Fibroblast of villous mesenchyme (primary cell): ENCODE data around the gene STX3. TPM values are rescaled to one million over a fixed set of nuclear protein-coding genes. Genes with fewer than 3 reads are reported as not detected.
A peak's percentile ranks its signal among the peaks of the same experiment; 100 is the strongest.
"Not testable (repeated sequence)": the region's sequence is repeated elsewhere in the genome, so short reads cannot be mapped to it uniquely, and the experiment has no call there.

Experiments
- DNase-seq: peaks from one replicate; pipeline ENCODE4 v3.0.0-alpha.2; 2010; ENCODE audit warnings: low read depth
- H3K4me3 ChIP-seq: 2 replicates; pipeline ENCODE4 v1.5.1; 2011; ENCODE audit warnings: low read depth, mild to moderate bottlenecking, low read length
- total RNA-seq: library from RNA; depleted of rRNA; stranded (reverse); fragments of >200 nt; gene quantifications from 2 replicates; pipeline ENCODE4 v1.2.3, GENCODE V29; 2012
- TF ChIP-seq, protein P1 (sequence below): IDR thresholded peaks from 2 replicates; pipeline ENCODE4 v1.5.1; 2012; ENCODE audit warnings: low read depth, mild to moderate bottlenecking, low read length; ENCODE audit not compliant: insufficient read depth

The STX3 gene
- total RNA-seq, 1 donor = 33.7 TPM

DNA sequence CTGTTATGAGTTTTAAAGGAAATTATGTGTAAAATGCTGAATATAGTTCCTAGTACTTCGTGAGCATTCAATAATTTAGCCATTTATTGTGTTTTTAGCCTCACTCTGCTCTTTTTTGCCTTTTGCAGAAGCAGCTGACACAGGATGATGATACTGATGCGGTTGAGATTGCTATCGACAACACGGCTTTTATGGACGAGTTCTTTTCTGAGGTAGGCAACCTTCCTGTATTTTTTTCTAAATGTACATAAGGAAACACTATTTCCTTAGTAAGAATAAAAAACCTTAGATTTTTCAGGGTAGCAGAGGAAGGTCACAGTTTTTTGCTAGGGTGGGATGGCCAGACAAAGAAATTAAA is 17.9 kb downstream of the STX3 start:
- no peak overlapping the region for H3K4me3 ChIP-seq
- no peak for DNase-seq
- TF ChIP-seq, protein P1, sequence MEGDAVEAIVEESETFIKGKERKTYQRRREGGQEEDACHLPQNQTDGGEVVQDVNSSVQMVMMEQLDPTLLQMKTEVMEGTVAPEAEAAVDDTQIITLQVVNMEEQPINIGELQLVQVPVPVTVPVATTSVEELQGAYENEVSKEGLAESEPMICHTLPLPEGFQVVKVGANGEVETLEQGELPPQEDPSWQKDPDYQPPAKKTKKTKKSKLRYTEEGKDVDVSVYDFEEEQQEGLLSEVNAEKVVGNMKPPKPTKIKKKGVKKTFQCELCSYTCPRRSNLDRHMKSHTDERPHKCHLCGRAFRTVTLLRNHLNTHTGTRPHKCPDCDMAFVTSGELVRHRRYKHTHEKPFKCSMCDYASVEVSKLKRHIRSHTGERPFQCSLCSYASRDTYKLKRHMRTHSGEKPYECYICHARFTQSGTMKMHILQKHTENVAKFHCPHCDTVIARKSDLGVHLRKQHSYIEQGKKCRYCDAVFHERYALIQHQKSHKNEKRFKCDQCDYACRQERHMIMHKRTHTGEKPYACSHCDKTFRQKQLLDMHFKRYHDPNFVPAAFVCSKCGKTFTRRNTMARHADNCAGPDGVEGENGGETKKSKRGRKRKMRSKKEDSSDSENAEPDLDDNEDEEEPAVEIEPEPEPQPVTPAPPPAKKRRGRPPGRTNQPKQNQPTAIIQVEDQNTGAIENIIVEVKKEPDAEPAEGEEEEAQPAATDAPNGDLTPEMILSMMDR = no peak

DNA sequence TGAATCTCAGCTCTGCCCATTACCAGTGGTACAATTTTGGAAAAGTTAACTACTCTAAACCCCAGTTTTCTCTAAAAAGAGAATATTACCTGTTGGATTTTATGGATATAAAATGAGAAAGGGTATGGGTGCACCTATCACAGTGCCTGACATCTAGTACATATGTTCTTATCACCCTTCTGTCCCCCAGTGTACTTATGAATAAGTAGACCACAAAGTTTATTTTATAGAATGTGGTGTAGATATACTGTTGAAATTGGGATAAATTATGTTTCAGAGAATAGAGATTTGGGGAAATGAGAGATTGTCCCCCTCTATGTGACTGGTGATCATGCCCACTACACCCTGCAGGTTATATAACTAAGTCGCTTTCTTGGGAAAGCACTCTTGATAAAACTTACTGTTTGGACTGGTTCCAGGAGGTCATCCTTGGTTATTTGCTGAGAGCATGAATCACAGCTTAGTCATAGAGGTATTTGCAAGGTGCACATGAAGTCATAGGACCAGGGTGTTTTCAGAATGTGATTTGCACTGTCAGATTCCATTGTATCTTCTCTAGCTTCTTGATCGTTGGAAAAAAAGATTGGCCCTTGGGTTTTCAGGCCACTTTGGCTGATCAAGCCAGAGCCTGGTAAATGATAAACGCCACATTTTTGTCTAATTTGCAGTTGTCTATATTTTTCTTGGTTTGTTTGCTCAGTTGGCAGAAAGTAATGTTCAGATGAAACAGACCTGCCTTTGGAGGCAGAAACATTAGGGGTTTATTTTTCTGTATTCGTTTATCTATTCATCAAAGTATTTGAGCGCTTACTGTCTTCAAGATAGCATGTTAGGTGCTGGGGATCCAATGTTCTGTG is 21.3 kb downstream of the STX3 start:
- peak; percentile 42 for DNase-seq
- H3K4me3 ChIP-seq = no peak overlapping the region
- TF ChIP-seq, protein P1 = no peak

DNA sequence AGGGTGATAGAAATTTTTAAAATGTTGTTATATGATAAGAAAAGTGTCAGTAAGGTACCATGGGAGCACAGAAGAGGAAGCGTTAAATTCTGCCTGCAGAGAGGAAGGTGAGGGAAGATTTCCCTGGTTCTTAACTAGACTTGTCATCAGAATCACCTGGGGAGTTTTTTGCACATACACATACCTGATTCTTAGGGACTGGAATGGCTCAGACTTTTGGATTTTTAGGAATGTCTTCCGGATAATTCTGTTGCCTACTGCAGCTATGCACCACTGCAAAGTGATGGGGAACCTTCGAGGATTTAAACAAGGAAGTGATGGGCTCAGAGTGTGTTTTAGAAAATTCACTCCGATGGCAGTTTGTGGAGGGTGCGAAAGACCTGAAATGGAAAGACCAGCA is 21.9 kb downstream of the STX3 start:
- TF ChIP-seq, protein P1 = no peak
- DNase-seq = no peak
- no peak overlapping the region for H3K4me3 ChIP-seq

DNA sequence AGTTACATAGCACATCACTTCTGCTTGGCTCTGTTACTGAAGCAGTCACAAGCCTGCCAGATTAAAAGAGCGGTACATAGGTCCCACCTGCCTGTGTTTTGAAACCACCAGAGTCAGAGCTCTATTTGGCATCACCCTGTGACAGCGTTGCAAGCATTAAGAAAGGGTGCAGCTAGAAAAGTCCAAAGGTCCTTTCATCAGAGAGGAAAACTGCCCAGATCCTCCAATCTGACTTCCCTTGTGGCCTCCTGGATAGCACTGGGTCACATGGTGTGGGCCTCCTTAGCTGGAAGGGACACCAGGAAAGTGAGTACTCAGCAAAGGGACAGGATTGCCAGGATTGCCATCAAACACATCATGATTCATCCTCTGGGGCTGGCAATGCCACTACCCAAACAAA is 22.9 kb downstream of the STX3 start:
- no peak for DNase-seq
- H3K4me3 ChIP-seq = no peak overlapping the region
- TF ChIP-seq, protein P1 = no peak

DNA sequence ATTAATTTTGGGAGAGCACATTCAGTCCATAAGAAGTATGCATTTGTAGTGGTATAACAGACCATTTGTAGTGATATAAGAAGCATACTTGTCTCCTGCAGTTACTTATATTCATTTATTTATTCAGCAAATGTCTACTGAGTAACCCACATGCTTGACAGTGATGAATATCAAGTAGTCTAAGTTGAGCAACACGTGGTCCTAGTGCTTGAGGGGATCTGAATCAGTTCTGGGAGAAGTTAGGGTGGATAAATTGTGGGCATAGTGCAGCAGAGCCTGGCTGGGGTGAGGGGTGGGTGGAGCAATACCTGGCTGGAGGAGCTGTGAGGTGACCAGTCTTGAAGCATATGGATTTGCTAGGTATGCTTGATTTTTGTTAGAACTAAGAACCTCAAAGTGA is 24.3 kb downstream of the STX3 start:
- no peak overlapping the region for H3K4me3 ChIP-seq
- TF ChIP-seq, protein P1 = no peak
- DNase-seq = no peak

DNA sequence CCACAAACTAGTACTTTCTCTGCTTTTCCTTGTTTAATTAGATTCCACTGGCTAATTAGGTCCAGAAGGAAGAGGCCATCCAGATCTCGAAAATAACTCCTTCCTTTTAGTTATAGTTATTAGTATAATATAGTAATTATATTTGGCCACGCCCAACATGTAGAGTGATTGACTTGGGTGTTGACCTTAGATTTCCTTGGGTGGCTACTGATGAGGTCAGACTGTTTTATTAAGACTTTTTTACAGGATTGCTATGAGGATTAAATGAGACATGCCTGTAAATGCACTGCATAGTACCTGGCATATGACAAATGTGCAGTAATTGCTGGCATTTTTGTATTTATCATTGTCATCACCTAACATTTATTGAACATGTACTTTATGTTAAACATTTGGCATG is 26.9 kb downstream of the STX3 start:
- TF ChIP-seq, protein P1 = no peak
- no peak overlapping the region for H3K4me3 ChIP-seq
- DNase-seq = no peak

DNA sequence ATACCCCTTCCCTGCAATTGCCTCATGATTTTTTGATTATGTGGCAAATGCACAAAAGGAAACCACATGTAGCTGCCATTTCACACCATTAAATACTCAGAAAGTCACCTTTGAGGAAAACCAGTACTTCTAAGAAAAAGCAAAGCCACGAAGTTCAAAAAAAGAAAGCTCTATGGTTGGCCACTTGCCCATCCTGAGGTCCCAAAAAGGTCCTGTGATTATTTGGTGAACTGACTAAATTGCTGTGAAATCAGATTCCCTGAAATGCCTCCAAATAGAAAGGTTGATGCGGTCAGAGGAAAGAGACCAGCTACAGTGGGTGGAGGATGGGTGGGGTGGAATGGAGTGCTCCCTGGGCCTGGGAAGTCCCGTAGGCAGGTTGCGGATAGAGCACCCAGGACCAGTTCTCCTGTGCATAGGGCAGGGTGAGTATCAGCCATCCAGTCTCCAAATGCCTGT is 28.5 kb downstream of the STX3 start:
- TF ChIP-seq, protein P1 = no peak
- DNase-seq = no peak

DNA sequence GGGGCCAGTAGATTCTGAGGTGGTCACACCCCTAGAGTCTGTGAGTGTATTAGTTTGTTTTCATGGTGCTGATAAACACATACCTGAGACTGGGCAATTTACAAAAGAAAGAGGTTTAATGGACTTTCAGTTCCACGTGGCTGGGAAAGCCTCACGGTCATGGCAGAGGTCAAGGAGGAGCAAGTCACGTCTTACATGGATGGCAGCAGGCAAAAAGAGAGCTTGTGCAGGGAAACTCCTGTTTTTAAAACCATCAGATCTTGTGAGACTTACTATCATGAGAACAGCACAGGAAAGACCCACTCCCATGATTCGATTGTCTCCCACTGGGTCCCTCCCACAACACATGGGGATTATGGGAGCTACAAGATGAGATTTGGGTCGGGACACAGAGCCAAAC is 29.3 kb downstream of the STX3 start:
- not testable (repeated sequence) for DNase-seq

More for the DNA sequence above, 28.5 kb downstream of the STX3 start:
- no peak overlapping the region for H3K4me3 ChIP-seq

More for the DNA sequence above, 29.3 kb downstream of the STX3 start:
- not testable (repeated sequence) for H3K4me3 ChIP-seq
